GM12878 (cell line): ENCODE data around the gene ESRRG.

ENCODE experiments used
- ATF2 ChIP-seq: IDR thresholded peaks from 2 replicates; pipeline ENCODE4 v1.6.1; 2012; ENCODE audit warnings: low read length, inconsistent platforms
- ATF3 ChIP-seq: IDR thresholded peaks from 2 replicates; pipeline ENCODE4 v1.6.1; 2011; ENCODE audit warnings: low read depth, mild to moderate bottlenecking, low read length, moderate library complexity, borderline replicate concordance; ENCODE audit errors: extremely low read depth
- BCL11A ChIP-seq: IDR thresholded peaks from 2 replicates; pipeline ENCODE4 v1.6.1; 2011; ENCODE audit warnings: low read depth, low read length
- BRCA1 ChIP-seq: IDR thresholded peaks from 2 replicates; pipeline ENCODE4 v1.6.1; 2011; ENCODE audit warnings: low read depth, low read length, improper control_type of control experiment
- EP300 ChIP-seq, 2 experiments: fragments of 150-350 bp in 1 of 2; IDR thresholded peaks; 2 replicates each; pipeline ENCODE4 v1.6.1; 2011 to 2012; ENCODE audit warnings: low read depth in 2 of 2, low read length in 2 of 2, borderline replicate concordance in 1 of 2, improper control_type of control experiment in 1 of 2, inconsistent platforms in 1 of 2; ENCODE audit not compliant: control insufficient read depth in 1 of 2
- EZH2 ChIP-seq: IDR thresholded peaks from 2 replicates; pipeline ENCODE4 v1.6.1; 2012; ENCODE audit warnings: low read depth, mild to moderate bottlenecking, control low read depth, inconsistent platforms, low read length, borderline replicate concordance; ENCODE audit not compliant: control insufficient read depth
- MXI1 ChIP-seq: fragments of 150-350 bp; IDR thresholded peaks from 2 replicates; pipeline ENCODE4 v1.6.1; 2011; ENCODE audit warnings: low read depth, mild to moderate bottlenecking, inconsistent platforms, low read length, improper control_type of control experiment
- POLR2A ChIP-seq: IDR thresholded peaks from 2 replicates; pipeline ENCODE4 v1.6.1; 2011; ENCODE audit warnings: low read depth, mild to moderate bottlenecking, low read length
- TF ChIP-seq, protein P1 (sequence below), 3 experiments: IDR thresholded peaks in 2 of 3; conservative IDR thresholded peaks in 1 of 3; 2 replicates each; pipeline ENCODE4 v1.5.1; 2011; ENCODE audit warnings: low read depth in 3 of 3, low read length in 3 of 3, mild to moderate bottlenecking in 3 of 3, control low read depth in 2 of 3, moderate library complexity in 2 of 3, inconsistent platforms in 1 of 3, mixed read lengths in 1 of 3; ENCODE audit not compliant: control insufficient read depth in 2 of 3, insufficient read depth in 1 of 3; ENCODE audit errors: extremely low read depth in 1 of 3

DNA sequence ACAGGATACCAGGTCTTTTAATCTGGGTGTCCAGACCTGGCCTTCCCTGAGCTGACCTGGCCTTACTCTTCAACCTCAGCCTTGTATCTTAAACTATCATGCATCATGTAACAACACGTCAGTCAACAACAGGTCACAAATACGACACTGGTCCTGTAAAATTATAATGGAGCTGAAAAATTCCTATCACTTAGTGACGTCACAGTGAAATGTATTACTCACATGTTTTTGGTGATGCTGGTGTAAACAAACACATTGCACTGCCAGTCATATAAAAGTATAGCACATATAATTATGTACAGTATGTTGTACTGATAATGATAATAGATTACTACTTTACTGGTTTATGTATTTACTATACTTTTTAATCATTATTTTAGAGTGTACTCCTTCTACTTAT lies 31.5 kb downstream of the ESRRG start:
- no peak for TF ChIP-seq MXI1
- TF ChIP-seq BCL11A = no peak
- no peak for TF ChIP-seq EZH2
- no peak for TF ChIP-seq ATF3
- TF ChIP-seq POLR2A = no peak
- TF ChIP-seq ATF2 = no peak
- TF ChIP-seq, protein P1, sequence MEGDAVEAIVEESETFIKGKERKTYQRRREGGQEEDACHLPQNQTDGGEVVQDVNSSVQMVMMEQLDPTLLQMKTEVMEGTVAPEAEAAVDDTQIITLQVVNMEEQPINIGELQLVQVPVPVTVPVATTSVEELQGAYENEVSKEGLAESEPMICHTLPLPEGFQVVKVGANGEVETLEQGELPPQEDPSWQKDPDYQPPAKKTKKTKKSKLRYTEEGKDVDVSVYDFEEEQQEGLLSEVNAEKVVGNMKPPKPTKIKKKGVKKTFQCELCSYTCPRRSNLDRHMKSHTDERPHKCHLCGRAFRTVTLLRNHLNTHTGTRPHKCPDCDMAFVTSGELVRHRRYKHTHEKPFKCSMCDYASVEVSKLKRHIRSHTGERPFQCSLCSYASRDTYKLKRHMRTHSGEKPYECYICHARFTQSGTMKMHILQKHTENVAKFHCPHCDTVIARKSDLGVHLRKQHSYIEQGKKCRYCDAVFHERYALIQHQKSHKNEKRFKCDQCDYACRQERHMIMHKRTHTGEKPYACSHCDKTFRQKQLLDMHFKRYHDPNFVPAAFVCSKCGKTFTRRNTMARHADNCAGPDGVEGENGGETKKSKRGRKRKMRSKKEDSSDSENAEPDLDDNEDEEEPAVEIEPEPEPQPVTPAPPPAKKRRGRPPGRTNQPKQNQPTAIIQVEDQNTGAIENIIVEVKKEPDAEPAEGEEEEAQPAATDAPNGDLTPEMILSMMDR (IDR thresholded peaks at IDR 0.05 in 2 of 3, conservative IDR thresholded peaks at IDR 0.05 in 1 of 3; ENCODE audit: control insufficient read depth in 2 of 3, extremely low read depth in 1 of 3, insufficient read depth in 1 of 3, low read depth in 3 of 3, low read length in 3 of 3) = no peak
- no peak for TF ChIP-seq EP300 (IDR thresholded peaks at IDR 0.05; ENCODE audit: borderline replicate concordance in 1 of 2, control insufficient read depth in 1 of 2, low read depth in 2 of 2, low read length in 2 of 2)
- no peak for TF ChIP-seq BRCA1
